Ectodermal cell (in vitro differentiated cells): ENCODE data around the gene ERLEC1.

ENCODE experiments used
- H3K27ac ChIP-seq: 2 replicates; pipeline ENCODE4 v1.7.0; 2013; ENCODE audit warnings: mild to moderate bottlenecking, low read depth, low read length; ENCODE audit not compliant: insufficient read depth, poor library complexity, severe bottlenecking
- H3K27me3 ChIP-seq: 2 replicates; pipeline ENCODE4 v1.7.0; 2013; ENCODE audit warnings: mild to moderate bottlenecking, low read length; ENCODE audit not compliant: insufficient read depth, control insufficient read depth, poor library complexity, severe bottlenecking
- H3K36me3 ChIP-seq: one replicate; pipeline ENCODE4 v1.7.0; 2013; ENCODE audit warnings: low read length; ENCODE audit not compliant: control insufficient read depth, insufficient read depth
- H3K4me1 ChIP-seq: one replicate; pipeline ENCODE4 v1.7.0; 2013; ENCODE audit warnings: low read length; ENCODE audit not compliant: control insufficient read depth, insufficient read depth
- H3K4me3 ChIP-seq: 2 replicates; pipeline ENCODE4 v1.7.0; 2013; ENCODE audit warnings: low read depth, low read length, control low read depth; ENCODE audit not compliant: insufficient read depth
- H3K9me3 ChIP-seq: 2 replicates; pipeline ENCODE4 v1.7.0; 2013; ENCODE audit warnings: mild to moderate bottlenecking, low read length, moderate library complexity; ENCODE audit not compliant: control insufficient read depth
- WGBS, 2 experiments: methylation state at CpG; one replicate each; pipeline ENCODE4 v1.1.7; 2013; ENCODE audit warnings: missing lambda C conversion rate in 2 of 2; 5-methylcytosine and 5-hydroxymethylcytosine counted together

ERLEC1 gene

GRCh38 chr2:53854678-53855077 is 67.8 kb downstream of the ERLEC1 start:
- H3K4me3 ChIP-seq, result no peak overlapping the region

GRCh38 chr2:53856272-53856671 is 69.4 kb downstream of the ERLEC1 start:
- no peaks in the 10 kb centered on the region for H3K27me3 ChIP-seq
- no peaks in the 10 kb centered on the region for H3K4me1 ChIP-seq
- no peak overlapping the region for H3K27ac ChIP-seq
- 95 to 98% methylated on average over 2 of the region's 2 CpGs for WGBS, 2 experiments
- peaks cover 3% of the 10 kb centered on the region for H3K36me3 ChIP-seq
- H3K9me3 ChIP-seq, result no peaks in the 10 kb centered on the region
- no peak overlapping the region for H3K4me3 ChIP-seq

More at GRCh38 chr2:53854678-53855077, 67.8 kb downstream of the ERLEC1 start:
- WGBS, 2 experiments, result 86 to 100% methylated on average over 2 of the region's 2 CpGs
- Histone ChIP-seq H3K27ac (no peak overlapping the region), H3K36me3 (no peaks in the 10 kb centered on the region), H3K27me3 (no peaks in the 10 kb centered on the region), H3K9me3 (no peaks in the 10 kb centered on the region), H3K4me1 (no peaks in the 10 kb centered on the region)

GRCh38 chr2:53859206-53860181 is 72.7 kb downstream of the ERLEC1 start, which contains the start of gene GPR75:
Gene GPR75 (minus strand): TSS chr2:53859967. CDS start chr2:53854756, 5,211 bp downstream.
- no peaks in the 10 kb centered on the region for H3K27me3 ChIP-seq
- 96% methylated on average over 72 of the region's 72 CpGs for WGBS, 2 experiments
- H3K27ac ChIP-seq, result no peak within 1 kb of the TSS
- H3K4me1 ChIP-seq, result no peaks in the 10 kb centered on the region
- peaks cover 6% of the 10 kb centered on the region for H3K36me3 ChIP-seq
- H3K4me3 ChIP-seq, result no peak within 1 kb of the TSS
- no peaks in the 10 kb centered on the region for H3K9me3 ChIP-seq

- Histone ChIP-seq H3K27me3 (no peaks in the 10 kb centered on the region), H3K27ac (no peak overlapping the region), H3K9me3 (no peaks in the 10 kb centered on the region), H3K4me1 (no peaks in the 10 kb centered on the region), H3K36me3 (peaks cover 12% of the 10 kb centered on the region), H3K4me3 (no peak overlapping the region)
- WGBS, 2 experiments, result 94 to 98% methylated on average over 5 of the region's 5 CpGs
These were observed 75.0 kb downstream of the ERLEC1 start for GRCh38 chr2:53861824-53862223.

- WGBS, 2 experiments, result 92 to 95% methylated on average over 4 to 5 of the region's 6 CpGs
- H3K36me3 ChIP-seq, result peaks cover 12% of the 10 kb centered on the region
These were observed 76.8 kb downstream of the ERLEC1 start for GRCh38 chr2:53863538-53864227.

GRCh38 chr2:53865264-53865663 is 78.4 kb downstream of the ERLEC1 start:
- H3K27ac ChIP-seq, result no peak overlapping the region
- no peaks in the 10 kb centered on the region for H3K27me3 ChIP-seq
- H3K36me3 ChIP-seq, result peaks cover 9% of the 10 kb centered on the region
- no peak overlapping the region for H3K4me3 ChIP-seq
- 93 to 95% methylated on average over 2 of the region's 2 CpGs for WGBS, 2 experiments
- no peaks in the 10 kb centered on the region for H3K9me3 ChIP-seq
- H3K4me1 ChIP-seq, result no peaks in the 10 kb centered on the region

More at GRCh38 chr2:53863538-53864227, 76.8 kb downstream of the ERLEC1 start:
- Histone ChIP-seq H3K27ac (no peak overlapping the region), H3K27me3 (no peaks in the 10 kb centered on the region), H3K4me3 (no peak overlapping the region), H3K4me1 (no peaks in the 10 kb centered on the region), H3K9me3 (no peaks in the 10 kb centered on the region)

- Histone ChIP-seq H3K27ac (no peak overlapping the region), H3K36me3 (peaks cover 9% of the 10 kb centered on the region)
These were observed 79.1 kb downstream of the ERLEC1 start for GRCh38 chr2:53865962-53866361.

GRCh38 chr2:53867169-53867568 is 80.3 kb downstream of the ERLEC1 start:
- H3K4me3 ChIP-seq, result no peak overlapping the region
- 95% methylated on average over 5 of the region's 5 CpGs for WGBS, 2 experiments
- H3K27ac ChIP-seq, result no peak overlapping the region
- H3K27me3 ChIP-seq, result no peaks in the 10 kb centered on the region
- H3K4me1 ChIP-seq, result no peaks in the 10 kb centered on the region
- H3K9me3 ChIP-seq, result no peaks in the 10 kb centered on the region
- peaks cover 9% of the 10 kb centered on the region for H3K36me3 ChIP-seq

More at GRCh38 chr2:53865962-53866361, 79.1 kb downstream of the ERLEC1 start:
- WGBS, 2 experiments, result 90 to 97% methylated on average over 4 to 5 of the region's 5 CpGs
- Histone ChIP-seq H3K4me3 (no peak overlapping the region), H3K9me3 (no peaks in the 10 kb centered on the region), H3K4me1 (no peaks in the 10 kb centered on the region), H3K27me3 (no peaks in the 10 kb centered on the region)

- Histone ChIP-seq H3K4me3 (no peak overlapping the region), H3K27me3 (no peaks in the 10 kb centered on the region), H3K36me3 (peaks cover 6% of the 10 kb centered on the region), H3K4me1 (no peaks in the 10 kb centered on the region), H3K27ac (no peak overlapping the region), H3K9me3 (no peaks in the 10 kb centered on the region)
- 98 to 100% methylated on average over 1 to 2 of the region's 2 CpGs for WGBS, 2 experiments
These were observed 80.9 kb downstream of the ERLEC1 start for GRCh38 chr2:53867773-53868172.
